ENCODE results near the gene ANKRD52. TPM values are rescaled to one million over a fixed set of nuclear protein-coding genes. Genes with fewer than 3 reads are reported as not detected.

ANKRD52 gene
- total and polyA plus RNA-seq, 2 of the 8 experiments (the other 6 are each of a cell fraction or from before 2014, with no cell fraction given): 14.0 to 36.3 TPM

DNA sequence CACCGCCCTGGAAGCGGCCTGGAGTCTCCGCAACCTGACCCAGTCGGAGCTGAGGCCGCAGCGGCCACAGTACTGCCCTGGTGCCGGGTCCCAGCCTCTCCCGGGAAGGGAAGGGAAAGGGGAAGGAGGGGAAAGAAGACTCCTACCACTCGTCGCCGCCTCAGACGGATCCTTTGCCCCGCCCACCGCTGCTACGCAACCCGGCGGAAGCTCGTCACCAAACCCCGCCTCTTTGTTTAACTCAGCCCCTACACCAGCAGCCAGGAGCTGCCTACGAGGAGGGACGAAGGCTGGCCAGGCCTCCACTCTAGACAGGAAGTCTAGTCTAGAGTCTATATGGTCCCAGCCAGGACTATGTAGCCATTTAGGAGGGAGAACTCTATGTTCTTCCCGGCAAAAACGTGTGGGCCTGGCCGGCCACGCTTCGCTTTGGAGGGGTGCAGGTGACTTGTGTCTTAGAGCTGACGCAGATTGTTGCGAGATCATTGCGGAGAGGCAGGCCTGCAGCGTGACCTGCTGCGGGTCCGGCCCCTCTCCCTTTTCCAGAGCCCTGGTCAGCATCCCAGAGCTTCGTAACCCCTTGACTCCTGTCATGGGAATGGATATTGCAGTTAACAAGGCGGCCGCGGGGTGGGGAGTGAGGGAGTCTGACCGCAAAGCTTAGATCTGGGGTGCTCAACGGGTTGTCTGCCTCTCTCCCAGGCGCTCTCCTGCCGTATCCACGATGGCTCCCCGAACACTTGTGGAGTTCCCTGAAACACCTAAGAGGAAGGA, 36.2 kb downstream of the ANKRD52 start, which contains the start of gene RNF41 (continued):
- TF ChIP-seq SRF (IDR thresholded peaks at IDR 0.05; ENCODE audit: low read depth, low read length) (no peak), MAFK (IDR thresholded peaks at IDR 0.05; ENCODE audit: low read depth, low read length) (no peak), RNF2 (IDR thresholded peaks at IDR 0.05; ENCODE audit: borderline replicate concordance, low read depth, low read length, missing control alignments, poor library complexity, severe bottlenecking) (no peak), ZNF274 (IDR thresholded peaks at IDR 0.05; ENCODE audit: borderline replicate concordance, extremely low read depth, low read length) (no peak), NANOG (IDR thresholded peaks at IDR 0.05; ENCODE audit: insufficient read depth, low read depth, low read length, poor library complexity, severe bottlenecking) (no peak), ASH2L (IDR thresholded peaks at IDR 0.05; ENCODE audit: low read length) (peak; percentile 75), NRF1 (IDR thresholded peaks at IDR 0.05; ENCODE audit: low read depth, low read length) (0 out of 2 replicates have a peak, but pooled peaks have one; percentile 8), SIRT6 (IDR thresholded peaks at IDR 0.05; ENCODE audit: low read length) (no peak), JUN (IDR thresholded peaks at IDR 0.05; ENCODE audit: low read depth, low read length) (no peak), SUZ12 (IDR thresholded peaks at IDR 0.05; ENCODE audit: low read length) (no peak)
- TF ChIP-seq, protein P1, sequence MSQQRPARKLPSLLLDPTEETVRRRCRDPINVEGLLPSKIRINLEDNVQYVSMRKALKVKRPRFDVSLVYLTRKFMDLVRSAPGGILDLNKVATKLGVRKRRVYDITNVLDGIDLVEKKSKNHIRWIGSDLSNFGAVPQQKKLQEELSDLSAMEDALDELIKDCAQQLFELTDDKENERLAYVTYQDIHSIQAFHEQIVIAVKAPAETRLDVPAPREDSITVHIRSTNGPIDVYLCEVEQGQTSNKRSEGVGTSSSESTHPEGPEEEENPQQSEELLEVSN (IDR thresholded peaks at IDR 0.05): peak; percentile 56; the same call in 1 of the 2 replicates
- TF ChIP-seq, protein P2, sequence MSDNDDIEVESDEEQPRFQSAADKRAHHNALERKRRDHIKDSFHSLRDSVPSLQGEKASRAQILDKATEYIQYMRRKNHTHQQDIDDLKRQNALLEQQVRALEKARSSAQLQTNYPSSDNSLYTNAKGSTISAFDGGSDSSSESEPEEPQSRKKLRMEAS (IDR thresholded peaks at IDR 0.05): no peak; the same call in 1 of the 2 replicates

All from H1 (cell line).